Endodermal cell (in vitro differentiated cells): ENCODE results near the gene NRXN3. TPM values are rescaled to one million over a fixed set of nuclear protein-coding genes. Genes with fewer than 3 reads are reported as not detected.

Experiments
- DNase-seq: peaks from one replicate; pipeline ENCODE4 v3.0.0-alpha.2; 2017
- H3K27ac ChIP-seq: 2 replicates; pipeline ENCODE4 v1.5.1; 2013; ENCODE audit warnings: mild to moderate bottlenecking, low read depth, low read length, moderate library complexity
- H3K27me3 ChIP-seq: 2 replicates; pipeline ENCODE4 v1.6.1; 2013; ENCODE audit warnings: mild to moderate bottlenecking, low read length, moderate library complexity; ENCODE audit not compliant: insufficient read depth, control insufficient read depth, poor library complexity, severe bottlenecking
- H3K36me3 ChIP-seq: 2 replicates; pipeline ENCODE4 v1.7.0; 2013; ENCODE audit warnings: mild to moderate bottlenecking, low read length, moderate library complexity; ENCODE audit not compliant: control insufficient read depth, insufficient read depth
- H3K4me1 ChIP-seq: one replicate; pipeline ENCODE4 v1.7.0; 2013; ENCODE audit warnings: low read length; ENCODE audit not compliant: control insufficient read depth, insufficient read depth
- H3K4me3 ChIP-seq: 2 replicates; pipeline ENCODE4 v1.5.1; 2013; ENCODE audit warnings: mild to moderate bottlenecking, low read length, moderate library complexity
- H3K9ac ChIP-seq: 2 replicates; pipeline ENCODE4 v1.6.1; 2013; ENCODE audit warnings: mild to moderate bottlenecking, low read length, moderate library complexity; ENCODE audit not compliant: poor library complexity, severe bottlenecking; ENCODE audit errors: extremely low read depth
- H3K9me3 ChIP-seq: 2 replicates; pipeline ENCODE4 v1.6.1; 2013; ENCODE audit warnings: mild to moderate bottlenecking, low read length, moderate library complexity; ENCODE audit not compliant: control insufficient read depth
- H3K27ac Mint-ChIP-seq: 2 replicates; pipeline ENCODE4 v1.8.0; 2020; ENCODE audit warnings: mixed read lengths
- H3K27me3 Mint-ChIP-seq: 2 replicates; pipeline ENCODE4 v1.8.0; 2021; ENCODE audit warnings: mild to moderate bottlenecking, mixed read lengths; ENCODE audit not compliant: insufficient read depth
- H3K36me3 Mint-ChIP-seq: 2 replicates; pipeline ENCODE4 v1.8.0; 2020; ENCODE audit warnings: low read depth, mixed read lengths
- H3K4me1 Mint-ChIP-seq: 2 replicates; pipeline ENCODE4 v1.8.0; 2020; ENCODE audit warnings: mixed read lengths
- H3K4me3 Mint-ChIP-seq: 2 replicates; pipeline ENCODE4 v1.8.0; 2020; ENCODE audit warnings: mild to moderate bottlenecking, moderate library complexity, mixed read lengths
- H3K9me3 Mint-ChIP-seq: 2 replicates; pipeline ENCODE4 v1.8.0; 2020; ENCODE audit warnings: mild to moderate bottlenecking, mixed read lengths
- WGBS, 2 experiments: methylation state at CpG; one replicate each; pipeline versions ENCODE4 v1.1.5 to v1.1.7; 2013; ENCODE audit warnings: missing lambda C conversion rate in 2 of 2, mixed read lengths in 1 of 2; ENCODE audit not compliant: insufficient coverage in 1 of 2, insufficient read length in 1 of 2; 5-methylcytosine and 5-hydroxymethylcytosine counted together
- total RNA-seq, 2 donors: library from RNA; stranded (reverse); fragmentation: NEBNext Ultra II Directional in 1 of 2; extraction: Animal tissue kit (Norgen Biotek cat#: 25700) in 1 of 2; gene quantifications; 2 replicates in 1 of 2; 3 replicates in 1 of 2; pipeline ENCODE4 v1.2.1, GENCODE V29; 2021
- TF ChIP-seq, protein P1 (sequence below): fragments of 200-600 bp; sonication (generic); conservative IDR thresholded peaks from 2 replicates; pipeline ENCODE4 v1.5.0; 2021; ENCODE audit warnings: antibody characterized with exemption, mild to moderate bottlenecking

NRXN3 gene
- total RNA-seq, 2 donors from 2014 or later = 20.9 to 21.4 TPM

DNA sequence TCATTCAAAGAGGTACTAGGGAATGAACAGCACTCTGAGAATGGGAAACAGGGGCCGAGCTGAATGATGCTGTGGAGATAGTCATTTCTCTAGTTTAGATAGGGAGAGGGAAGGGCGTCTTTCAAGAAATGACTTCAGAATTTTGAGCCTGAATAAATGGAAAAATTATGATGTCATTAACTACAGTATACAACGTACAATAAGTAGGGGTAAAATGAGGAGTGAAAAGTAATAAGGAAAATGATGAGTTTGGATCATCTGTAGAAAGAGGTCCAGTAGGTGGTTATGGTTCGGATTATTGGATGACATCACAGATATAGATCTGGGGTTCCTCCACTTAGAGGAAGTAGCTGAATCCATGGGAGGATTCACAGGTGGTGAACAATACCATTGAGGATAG, 1081.1 kb downstream of the NRXN3 start:
- H3K27ac ChIP-seq = no peak overlapping the region
- TF ChIP-seq, protein P1, sequence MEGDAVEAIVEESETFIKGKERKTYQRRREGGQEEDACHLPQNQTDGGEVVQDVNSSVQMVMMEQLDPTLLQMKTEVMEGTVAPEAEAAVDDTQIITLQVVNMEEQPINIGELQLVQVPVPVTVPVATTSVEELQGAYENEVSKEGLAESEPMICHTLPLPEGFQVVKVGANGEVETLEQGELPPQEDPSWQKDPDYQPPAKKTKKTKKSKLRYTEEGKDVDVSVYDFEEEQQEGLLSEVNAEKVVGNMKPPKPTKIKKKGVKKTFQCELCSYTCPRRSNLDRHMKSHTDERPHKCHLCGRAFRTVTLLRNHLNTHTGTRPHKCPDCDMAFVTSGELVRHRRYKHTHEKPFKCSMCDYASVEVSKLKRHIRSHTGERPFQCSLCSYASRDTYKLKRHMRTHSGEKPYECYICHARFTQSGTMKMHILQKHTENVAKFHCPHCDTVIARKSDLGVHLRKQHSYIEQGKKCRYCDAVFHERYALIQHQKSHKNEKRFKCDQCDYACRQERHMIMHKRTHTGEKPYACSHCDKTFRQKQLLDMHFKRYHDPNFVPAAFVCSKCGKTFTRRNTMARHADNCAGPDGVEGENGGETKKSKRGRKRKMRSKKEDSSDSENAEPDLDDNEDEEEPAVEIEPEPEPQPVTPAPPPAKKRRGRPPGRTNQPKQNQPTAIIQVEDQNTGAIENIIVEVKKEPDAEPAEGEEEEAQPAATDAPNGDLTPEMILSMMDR = no peak
- Mint-ChIP-seq H3K27ac (no peak overlapping the region), H3K27me3 (peaks cover 8% of the 10 kb centered on the region), H3K9me3 (no peaks in the 10 kb centered on the region), H3K36me3 (no peaks in the 10 kb centered on the region), H3K4me1 (peaks cover 21% of the 10 kb centered on the region), H3K4me3 (no peak overlapping the region)
- no peaks in the 10 kb centered on the region for H3K9me3 ChIP-seq
- no peaks in the 10 kb centered on the region for H3K36me3 ChIP-seq
- H3K9ac ChIP-seq = no peak overlapping the region
- H3K4me1 ChIP-seq = peaks cover 13% of the 10 kb centered on the region
- DNase-seq = no peak
- H3K4me3 ChIP-seq = no peak overlapping the region
- no peaks in the 10 kb centered on the region for H3K27me3 ChIP-seq
- WGBS, 2 experiments = 69 to 98% methylated on average over 2 to 4 of the region's 4 CpGs

- Histone ChIP-seq H3K9me3 (peaks cover 4% of the 10 kb centered on the region), H3K27me3 (no peaks in the 10 kb centered on the region)
Observed at GRCh38 chr14:79253576-79253975, 1083.4 kb downstream of the NRXN3 start.

DNA sequence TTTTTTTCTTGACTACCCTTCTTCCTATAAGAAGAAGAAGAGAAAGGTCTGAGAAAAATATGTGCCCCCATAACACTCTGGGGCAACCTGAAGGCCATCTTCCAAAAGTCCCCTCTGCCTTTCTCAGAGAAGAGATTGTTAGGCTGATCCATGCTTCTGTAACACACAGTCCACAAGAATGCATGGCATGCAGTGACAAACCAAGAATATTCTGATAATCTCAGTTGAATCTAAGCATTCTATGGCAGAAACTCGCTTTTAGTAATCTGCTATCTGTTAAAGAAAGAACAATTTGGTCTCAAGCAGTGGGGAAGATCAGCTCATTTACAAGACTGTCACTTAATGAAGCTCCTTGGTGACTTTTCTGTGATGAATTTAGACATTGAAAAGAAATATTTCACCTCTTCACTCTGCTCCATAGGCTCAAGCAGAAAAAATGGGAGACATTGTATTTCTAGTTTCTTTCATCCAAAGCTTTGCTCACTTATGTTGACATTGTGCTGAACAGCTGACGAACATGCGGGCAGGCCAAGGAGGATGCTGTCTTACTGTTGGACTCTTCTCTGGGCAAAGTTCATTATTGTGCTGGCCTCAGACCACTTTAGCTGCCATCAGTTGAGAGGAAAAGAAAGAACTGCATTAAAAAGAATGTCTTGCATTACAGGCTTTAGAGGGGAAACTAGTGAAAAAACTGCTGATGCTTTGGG, 1084.0 kb downstream of the NRXN3 start:
- peaks cover 4% of the 10 kb centered on the region for H3K27me3 Mint-ChIP-seq
- no peak overlapping the region for H3K4me3 Mint-ChIP-seq
- DNase-seq = no peak
- no peaks in the 10 kb centered on the region for H3K9me3 Mint-ChIP-seq
- no peaks in the 10 kb centered on the region for H3K36me3 ChIP-seq
- H3K9ac ChIP-seq = no peak overlapping the region
- WGBS, 2 experiments = 74 to 79% methylated on average over 3 of the region's 3 CpGs
- peaks cover 20% of the 10 kb centered on the region for H3K4me1 ChIP-seq
- H3K4me1 Mint-ChIP-seq = peaks cover 27% of the 10 kb centered on the region
- no peak overlapping the region for H3K27ac Mint-ChIP-seq
- H3K36me3 Mint-ChIP-seq = no peaks in the 10 kb centered on the region
- H3K27me3 ChIP-seq = no peaks in the 10 kb centered on the region
- peaks cover 4% of the 10 kb centered on the region for H3K9me3 ChIP-seq
- H3K4me3 ChIP-seq = no peak overlapping the region
- TF ChIP-seq, protein P1 = no peak
- H3K27ac ChIP-seq = no peak overlapping the region

More at GRCh38 chr14:79253576-79253975, 1083.4 kb downstream of the NRXN3 start:
- 86 to 100% methylated on average over 1 to 3 of the region's 3 CpGs for WGBS, 2 experiments
- DNase-seq = no peak
- H3K4me1 Mint-ChIP-seq = peaks cover 27% of the 10 kb centered on the region
- peaks cover 19% of the 10 kb centered on the region for H3K4me1 ChIP-seq
- no peak overlapping the region for H3K27ac Mint-ChIP-seq
- no peaks in the 10 kb centered on the region for H3K36me3 ChIP-seq
- TF ChIP-seq, protein P1 = no peak
- H3K27ac ChIP-seq = no peak overlapping the region
- no peak overlapping the region for H3K9ac ChIP-seq
- H3K36me3 Mint-ChIP-seq = no peaks in the 10 kb centered on the region
- H3K4me3 Mint-ChIP-seq = no peak overlapping the region
- no peaks in the 10 kb centered on the region for H3K9me3 Mint-ChIP-seq
- peaks cover 4% of the 10 kb centered on the region for H3K27me3 Mint-ChIP-seq
- no peak overlapping the region for H3K4me3 ChIP-seq
